Cardiac fibroblast (primary cell): ENCODE measurements around the gene CDH2.
A peak's percentile ranks its signal among the peaks of the same experiment; 100 is the strongest.

Source experiments
- DNase-seq, 2 donors: peaks; one replicate each; pipeline versions ENCODE4 v3.0.0 to v3.0.0-alpha.2; 2010; ENCODE audit warnings: low read depth in 2 of 2
- H3K4me3 ChIP-seq, 2 donors: replicated peaks in 1 of 2; 1 replicate in 1 of 2; 2 replicates in 1 of 2; pipeline ENCODE4 v1.5.1; 2011; ENCODE audit warnings: low read depth in 2 of 2, low read length in 2 of 2, mild to moderate bottlenecking in 2 of 2, moderate library complexity in 1 of 2
- CTCF ChIP-seq: IDR thresholded peaks from one replicate; pipeline ENCODE4 v1.5.1; 2011; ENCODE audit warnings: low read depth, mild to moderate bottlenecking, low read length, inconsistent platforms

The CDH2 gene

GRCh38 chr18:28068207-28068606 lies 108.7 kb downstream of the CDH2 start:
- H3K4me3 ChIP-seq, result no peak overlapping the region
- no peak for TF ChIP-seq CTCF
- DNase-seq, result no peak

- no peak for DNase-seq
- no peak for TF ChIP-seq CTCF
- H3K4me3 ChIP-seq, result no peak overlapping the region
Observed at GRCh38 chr18:28067346-28067745, 109.6 kb downstream of the CDH2 start.

- H3K4me3 ChIP-seq, result no peak overlapping the region
- TF ChIP-seq CTCF, result no peak
- DNase-seq, result peak; percentile 29 to 69
Observed at GRCh38 chr18:28065793-28066186, 111.1 kb downstream of the CDH2 start.

- H3K4me3 ChIP-seq, result no peak overlapping the region
- TF ChIP-seq CTCF, result no peak
- peak; percentile 89 to 97 for DNase-seq
Observed at GRCh38 chr18:28065031-28065792, 111.7 kb downstream of the CDH2 start.

- DNase-seq, result no peak
- TF ChIP-seq CTCF, result no peak
- no peak overlapping the region for H3K4me3 ChIP-seq
Observed at GRCh38 chr18:28063926-28064325, 113.0 kb downstream of the CDH2 start.

GRCh38 chr18:28063271-28063761 lies 113.6 kb downstream of the CDH2 start:
- DNase-seq, result peak; percentile 51 to 82
- no peak overlapping the region for H3K4me3 ChIP-seq
- no peak for TF ChIP-seq CTCF
